HEK293 (cell line): ENCODE data around the gene CPSF2.

Experiments used
- BCL11B ChIP-seq: fragments of 450-650 bp; formaldehyde crosslinking; IDR thresholded peaks from 2 replicates; pipeline ENCODE4 v1.5.1; 2016; ENCODE audit warnings: low read depth, missing biosample characterization, missing genetic modification characterization
- BCL6B ChIP-seq: fragments of 450-650 bp; formaldehyde crosslinking; IDR thresholded peaks from 2 replicates; pipeline ENCODE4 v1.5.1; 2017; ENCODE audit warnings: missing biosample characterization, missing genetic modification characterization
- HOXA7 ChIP-seq: sonication (generic); formaldehyde crosslinking; IDR thresholded peaks from 2 replicates; pipeline ENCODE4 v1.8.1; 2022; ENCODE audit warnings: missing genetic modification reagents, borderline replicate concordance
- MEIS1 ChIP-seq: sonication (generic); formaldehyde crosslinking; IDR thresholded peaks from 2 replicates; pipeline ENCODE4 v1.8.1; 2022; ENCODE audit warnings: missing genetic modification reagents, mild to moderate bottlenecking, borderline replicate concordance
- PRDM6 ChIP-seq: fragments of 450-650 bp; formaldehyde crosslinking; IDR thresholded peaks from 2 replicates; pipeline ENCODE4 v1.5.1; 2017; ENCODE audit warnings: missing biosample characterization, missing genetic modification characterization
- SP2 ChIP-seq: fragments of 450-650 bp; formaldehyde crosslinking; IDR thresholded peaks from 2 replicates; pipeline ENCODE4 v1.5.1; 2016; ENCODE audit warnings: missing biosample characterization, missing genetic modification characterization
- YY2 ChIP-seq: fragments of 450-650 bp; formaldehyde crosslinking; IDR thresholded peaks from 2 replicates; pipeline ENCODE4 v1.5.1; 2016; ENCODE audit warnings: missing biosample characterization, missing genetic modification characterization
- ZBTB1 ChIP-seq: fragments of 450-650 bp; formaldehyde crosslinking; IDR thresholded peaks from 2 replicates; pipeline ENCODE4 v1.5.1; 2016; ENCODE audit warnings: missing biosample characterization, missing genetic modification characterization
- ZNF10 ChIP-seq: fragments of 450-650 bp; formaldehyde crosslinking; IDR thresholded peaks from 2 replicates; pipeline ENCODE4 v1.5.1; 2017; ENCODE audit warnings: missing biosample characterization, missing genetic modification characterization
- ZNF114 ChIP-seq: fragments of 450-650 bp; formaldehyde crosslinking; IDR thresholded peaks from 2 replicates; pipeline ENCODE4 v1.5.0; 2017; ENCODE audit warnings: missing biosample characterization, missing genetic modification characterization
- ZNF274 ChIP-seq, 2 experiments: fragments of 200-500 bp in 1 of 2; fragments of 450-650 bp in 1 of 2; sonication (Bioruptor generic) in 1 of 2; formaldehyde crosslinking in 1 of 2; IDR thresholded peaks; 2 replicates each; pipeline versions ENCODE4 v1.5.1 to v1.6.1; 2014 to 2016; ENCODE audit warnings: borderline replicate concordance in 1 of 2, inconsistent platforms in 1 of 2, low read length in 1 of 2, missing biosample characterization in 1 of 2, missing genetic modification characterization in 1 of 2
- ZNF280C ChIP-seq: fragments of 450-650 bp; formaldehyde crosslinking; IDR thresholded peaks from 2 replicates; pipeline ENCODE4 v1.5.1; 2016; ENCODE audit warnings: missing biosample characterization, missing genetic modification characterization
- ZNF354C ChIP-seq: fragments of 450-650 bp; formaldehyde crosslinking; IDR thresholded peaks from 2 replicates; pipeline ENCODE4 v1.5.1; 2016; ENCODE audit warnings: missing biosample characterization, missing genetic modification characterization, low read depth, borderline replicate concordance
- ZNF398 ChIP-seq: fragments of 450-650 bp; formaldehyde crosslinking; IDR thresholded peaks from 2 replicates; pipeline ENCODE4 v1.5.1; 2017; ENCODE audit warnings: missing biosample characterization, missing genetic modification characterization
- ZNF416 ChIP-seq: fragments of 450-650 bp; formaldehyde crosslinking; IDR thresholded peaks from 2 replicates; pipeline ENCODE4 v1.5.1; 2016; ENCODE audit warnings: missing biosample characterization, missing genetic modification characterization
- ZNF510 ChIP-seq: fragments of 450-650 bp; formaldehyde crosslinking; IDR thresholded peaks from 2 replicates; pipeline ENCODE4 v1.5.1; 2018; ENCODE audit warnings: mild to moderate bottlenecking, missing genetic modification characterization, missing biosample characterization; ENCODE audit not compliant: insufficient replicate concordance
- ZNF544 ChIP-seq: fragments of 450-650 bp; formaldehyde crosslinking; IDR thresholded peaks from 2 replicates; pipeline ENCODE4 v1.5.0; 2017; ENCODE audit warnings: missing biosample characterization, missing genetic modification characterization
- ZNF560 ChIP-seq: fragments of 450-650 bp; formaldehyde crosslinking; IDR thresholded peaks from 2 replicates; pipeline ENCODE4 v1.5.1; 2017; ENCODE audit warnings: missing biosample characterization, missing genetic modification characterization, borderline replicate concordance
- ZNF561 ChIP-seq: fragments of 450-650 bp; IDR thresholded peaks from 2 replicates; pipeline ENCODE4 v1.5.1; 2018; ENCODE audit warnings: missing biosample characterization, missing genetic modification characterization, borderline replicate concordance
- ZNF585B ChIP-seq: fragments of 450-650 bp; formaldehyde crosslinking; IDR thresholded peaks from 2 replicates; pipeline ENCODE4 v1.5.1; 2016; ENCODE audit warnings: missing biosample characterization, missing genetic modification characterization
- ZNF596 ChIP-seq: fragments of 450-650 bp; IDR thresholded peaks from 2 replicates; pipeline ENCODE4 v1.5.0; 2018; ENCODE audit warnings: missing biosample characterization, mild to moderate bottlenecking, missing genetic modification characterization, moderate library complexity
- ZNF654 ChIP-seq: fragments of 450-650 bp; formaldehyde crosslinking; IDR thresholded peaks from 2 replicates; pipeline ENCODE4 v1.5.1; 2016; ENCODE audit warnings: low read depth, missing biosample characterization, missing genetic modification characterization
- ZNF677 ChIP-seq: fragments of 450-650 bp; IDR thresholded peaks from 2 replicates; pipeline ENCODE4 v1.5.0; 2018; ENCODE audit warnings: missing biosample characterization, mild to moderate bottlenecking, missing genetic modification characterization, moderate library complexity
- ZNF768 ChIP-seq: fragments of 450-650 bp; formaldehyde crosslinking; IDR thresholded peaks from 2 replicates; pipeline ENCODE4 v1.5.1; 2018; ENCODE audit warnings: missing biosample characterization, mild to moderate bottlenecking, missing genetic modification characterization
- TF ChIP-seq, protein P1 (sequence below): fragments of 450-650 bp; formaldehyde crosslinking; IDR thresholded peaks from 2 replicates; pipeline ENCODE4 v1.5.1; 2016; ENCODE audit warnings: missing biosample characterization, missing genetic modification characterization
- TF ChIP-seq, protein P2 (sequence below): fragments of 450-650 bp; formaldehyde crosslinking; IDR thresholded peaks from 2 replicates; pipeline ENCODE4 v1.5.1; 2016; ENCODE audit warnings: missing biosample characterization, missing genetic modification characterization
- TF ChIP-seq, protein P3 (sequence below): fragments of 450-650 bp; formaldehyde crosslinking; IDR thresholded peaks from 2 replicates; pipeline ENCODE4; 2016; ENCODE audit warnings: missing biosample characterization, missing genetic modification characterization

The CPSF2 gene

GRCh38 chr14:92106143-92106926 is 15.4 kb upstream of the CPSF2 start, which contains the start of gene ATXN3 (continued):
- TF ChIP-seq PRDM6 (no peak), ZNF510 (no peak), ZNF585B (tag by site-specific recombination) (no peak), ZNF561 (tag by site-specific recombination) (peak; percentile 19), ZNF768 (tag by site-specific recombination) (no peak), BCL11B (tag by site-specific recombination) (no peak; the same call in 1 of the 2 replicates), ZNF398 (tag by site-specific recombination) (peak; percentile 95), HOXA7 (CRISPR knock-in tag) (no peak), ZNF416 (no peak), ZNF544 (tag by site-specific recombination) (no peak), ZNF114 (tag by site-specific recombination) (no peak), ZNF596 (tag by site-specific recombination) (no peak), ZBTB1 (tag by site-specific recombination) (no peak), BCL6B (tag by site-specific recombination) (no peak), ZNF10 (tag by site-specific recombination) (no peak), ZNF354C (tag by site-specific recombination) (no peak), ZNF280C (no peak), SP2 (peak; percentile 70), YY2 (tag by site-specific recombination) (peak; percentile 72), ZNF274 (IDR thresholded peaks at IDR 0.05; ENCODE audit: low read length) (no peak), ZNF274 (tag by site-specific recombination; IDR thresholded peaks at IDR 0.05; ENCODE audit: borderline replicate concordance) (no peak), ZNF654 (peak; percentile 55), MEIS1 (CRISPR knock-in tag) (no peak), ZNF560 (tag by site-specific recombination) (no peak), ZNF677 (no peak)
- TF ChIP-seq, protein P1, sequence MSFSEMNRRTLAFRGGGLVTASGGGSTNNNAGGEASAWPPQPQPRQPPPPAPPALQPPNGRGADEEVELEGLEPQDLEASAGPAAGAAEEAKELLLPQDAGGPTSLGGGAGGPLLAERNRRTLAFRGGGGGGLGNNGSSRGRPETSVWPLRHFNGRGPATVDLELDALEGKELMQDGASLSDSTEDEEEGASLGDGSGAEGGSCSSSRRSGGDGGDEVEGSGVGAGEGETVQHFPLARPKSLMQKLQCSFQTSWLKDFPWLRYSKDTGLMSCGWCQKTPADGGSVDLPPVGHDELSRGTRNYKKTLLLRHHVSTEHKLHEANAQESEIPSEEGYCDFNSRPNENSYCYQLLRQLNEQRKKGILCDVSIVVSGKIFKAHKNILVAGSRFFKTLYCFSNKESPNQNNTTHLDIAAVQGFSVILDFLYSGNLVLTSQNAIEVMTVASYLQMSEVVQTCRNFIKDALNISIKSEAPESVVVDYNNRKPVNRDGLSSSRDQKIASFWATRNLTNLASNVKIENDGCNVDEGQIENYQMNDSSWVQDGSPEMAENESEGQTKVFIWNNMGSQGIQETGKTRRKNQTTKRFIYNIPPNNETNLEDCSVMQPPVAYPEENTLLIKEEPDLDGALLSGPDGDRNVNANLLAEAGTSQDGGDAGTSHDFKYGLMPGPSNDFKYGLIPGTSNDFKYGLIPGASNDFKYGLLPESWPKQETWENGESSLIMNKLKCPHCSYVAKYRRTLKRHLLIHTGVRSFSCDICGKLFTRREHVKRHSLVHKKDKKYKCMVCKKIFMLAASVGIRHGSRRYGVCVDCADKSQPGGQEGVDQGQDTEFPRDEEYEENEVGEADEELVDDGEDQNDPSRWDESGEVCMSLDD = peak; percentile 82
- TF ChIP-seq, protein P2, sequence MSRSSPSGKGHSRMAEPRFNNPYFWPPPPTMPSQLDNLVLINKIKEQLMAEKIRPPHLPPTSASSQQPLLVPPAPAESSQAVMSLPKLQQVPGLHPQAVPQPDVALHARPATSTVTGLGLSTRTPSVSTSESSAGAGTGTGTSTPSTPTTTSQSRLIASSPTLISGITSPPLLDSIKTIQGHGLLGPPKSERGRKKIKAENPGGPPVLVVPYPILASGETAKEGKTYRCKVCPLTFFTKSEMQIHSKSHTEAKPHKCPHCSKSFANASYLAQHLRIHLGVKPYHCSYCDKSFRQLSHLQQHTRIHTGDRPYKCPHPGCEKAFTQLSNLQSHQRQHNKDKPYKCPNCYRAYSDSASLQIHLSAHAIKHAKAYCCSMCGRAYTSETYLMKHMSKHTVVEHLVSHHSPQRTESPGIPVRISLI (tag by site-specific recombination) = no peak
- TF ChIP-seq, protein P3, sequence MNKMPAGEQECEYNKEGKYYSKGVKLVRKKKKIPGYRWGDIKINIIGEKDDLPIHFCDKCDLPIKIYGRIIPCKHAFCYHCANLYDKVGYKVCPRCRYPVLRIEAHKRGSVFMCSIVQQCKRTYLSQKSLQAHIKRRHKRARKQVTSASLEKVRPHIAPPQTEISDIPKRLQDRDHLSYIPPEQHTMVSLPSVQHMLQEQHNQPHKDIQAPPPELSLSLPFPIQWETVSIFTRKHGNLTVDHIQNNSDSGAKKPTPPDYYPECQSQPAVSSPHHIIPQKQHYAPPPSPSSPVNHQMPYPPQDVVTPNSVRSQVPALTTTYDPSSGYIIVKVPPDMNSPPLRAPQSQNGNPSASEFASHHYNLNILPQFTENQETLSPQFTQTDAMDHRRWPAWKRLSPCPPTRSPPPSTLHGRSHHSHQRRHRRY = no peak
